GM15510 (cell line): ENCODE results near the gene TH.

ENCODE experiments used
- POLR2A ChIP-seq: IDR thresholded peaks from 3 replicates; pipeline ENCODE4 v1.6.1; 2011; ENCODE audit warnings: borderline replicate concordance; ENCODE audit not compliant: insufficient read length; ENCODE audit errors: extremely low read depth

Gene TH

GRCh38 chr11:2171591-2172003, at the start of gene TH:
Gene TH (minus strand): TSS chr11:2171815. CDS start chr11:2171786, 29 bp downstream.
- no peak for TF ChIP-seq POLR2A

- TF ChIP-seq POLR2A = no peak
Observed at GRCh38 chr11:2221024-2221423, 49.4 kb upstream of the TH start.

- TF ChIP-seq POLR2A = no peak
Observed at GRCh38 chr11:2220173-2220771, 48.7 kb upstream of the TH start.

GRCh38 chr11:2219318-2220017, 47.9 kb upstream of the TH start:
- no peak for TF ChIP-seq POLR2A

- TF ChIP-seq POLR2A = no peak
Observed at GRCh38 chr11:2218031-2218633, 46.5 kb upstream of the TH start.

GRCh38 chr11:2217211-2218030, 45.8 kb upstream of the TH start:
- TF ChIP-seq POLR2A = no peak

GRCh38 chr11:2216400-2217064, 44.9 kb upstream of the TH start:
- TF ChIP-seq POLR2A = no peak

GRCh38 chr11:2215561-2216399, 44.2 kb upstream of the TH start:
- no peak for TF ChIP-seq POLR2A

GRCh38 chr11:2215230-2215560, 43.6 kb upstream of the TH start:
- TF ChIP-seq POLR2A = no peak

GRCh38 chr11:2214527-2215229, 43.1 kb upstream of the TH start:
- no peak for TF ChIP-seq POLR2A

- TF ChIP-seq POLR2A = no peak
Observed at GRCh38 chr11:2213890-2214526, 42.4 kb upstream of the TH start.

GRCh38 chr11:2213384-2213842, 41.8 kb upstream of the TH start:
- no peak for TF ChIP-seq POLR2A
